RWPE1 (cell line): Measurements from ENCODE around the gene CNBP.
A peak's percentile ranks its signal among the peaks of the same experiment; 100 is the strongest.
"Not testable (repeated sequence)": the region's sequence is repeated elsewhere in the genome, so short reads cannot be mapped to it uniquely, and the experiment has no call there.

Experiments
- CTCF ChIA-PET: fragments of 350-600 bp; sonication (Branson Sonifier 250); formaldehyde crosslinking; extraction: SDS; loops from one replicate; lab custom pipeline; 2021; lab: Yijun Ruan, JAX
- POLR2A ChIA-PET: fragments of 400-600 bp; formaldehyde crosslinking; extraction: SDS; loops from one replicate; lab custom pipeline; 2020; ENCODE audit warnings: antibody characterized with exemption; ENCODE audit not compliant: low non-redundant PET; lab: Yijun Ruan, JAX
- DNase-seq: peaks from one replicate; pipeline ENCODE4 v3.0.0; 2012; ENCODE audit warnings: low spot score
- H3K27ac ChIP-seq: fragments of 450-650 bp; 2 replicates; pipeline ENCODE4 v1.5.1; 2017
- TF ChIP-seq, protein P1 (sequence below): fragments of 450-650 bp; conservative IDR thresholded peaks from 2 replicates; pipeline ENCODE4 v1.5.1; 2017; ENCODE audit warnings: low read depth, mild to moderate bottlenecking

Gene CNBP

DNA sequence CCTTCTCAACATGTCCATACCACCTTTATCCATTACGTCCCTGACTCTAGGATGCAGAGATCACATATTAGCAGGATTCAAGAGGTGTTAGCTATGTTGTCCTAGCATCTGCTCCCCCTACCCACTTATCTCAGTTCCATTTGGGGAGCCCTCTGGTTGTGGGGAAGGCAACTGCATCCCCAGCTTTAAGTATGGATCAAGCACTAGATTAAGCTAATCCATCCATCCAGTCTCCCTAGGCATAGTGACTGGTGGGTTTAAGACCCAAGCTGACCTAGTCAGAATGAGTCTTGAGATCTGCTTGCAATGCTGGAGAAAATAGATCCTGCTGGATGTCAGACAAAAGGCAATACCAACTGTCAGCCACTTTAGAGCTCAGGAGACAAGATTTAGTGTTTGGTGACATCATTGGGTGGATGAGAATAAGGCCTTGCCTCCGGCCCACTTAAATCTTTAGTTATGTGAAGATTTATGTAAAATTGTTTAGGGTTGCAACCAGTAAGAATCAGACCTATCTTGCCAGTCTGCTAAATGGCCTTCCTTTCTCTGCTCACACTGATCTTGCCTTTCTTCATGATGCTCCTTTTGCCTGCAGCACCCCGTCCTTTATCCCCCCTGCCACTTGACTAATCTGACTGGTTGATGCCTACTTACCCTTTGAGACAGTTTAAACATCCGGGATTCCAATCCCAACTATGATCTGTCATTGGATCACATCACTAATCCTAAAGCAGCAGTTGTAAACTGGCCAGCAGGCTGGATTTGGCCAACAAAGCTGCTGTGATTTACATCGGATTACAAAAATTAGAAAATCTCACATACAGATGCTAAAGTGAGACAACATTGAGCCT lies 20.7 kb downstream of the CNBP start:
- CTCF ChIA-PET, result interaction anchor here (0.6 to 3.2 kb wide), 6 partner anchors 22 to 88 kb away, joined by 3 to 18 read pairs (median 4); partner anchors contain the start of gene COPG1
- DNase-seq, result no peak
- H3K27ac ChIP-seq, result no peak overlapping the region
- TF ChIP-seq, protein P1, sequence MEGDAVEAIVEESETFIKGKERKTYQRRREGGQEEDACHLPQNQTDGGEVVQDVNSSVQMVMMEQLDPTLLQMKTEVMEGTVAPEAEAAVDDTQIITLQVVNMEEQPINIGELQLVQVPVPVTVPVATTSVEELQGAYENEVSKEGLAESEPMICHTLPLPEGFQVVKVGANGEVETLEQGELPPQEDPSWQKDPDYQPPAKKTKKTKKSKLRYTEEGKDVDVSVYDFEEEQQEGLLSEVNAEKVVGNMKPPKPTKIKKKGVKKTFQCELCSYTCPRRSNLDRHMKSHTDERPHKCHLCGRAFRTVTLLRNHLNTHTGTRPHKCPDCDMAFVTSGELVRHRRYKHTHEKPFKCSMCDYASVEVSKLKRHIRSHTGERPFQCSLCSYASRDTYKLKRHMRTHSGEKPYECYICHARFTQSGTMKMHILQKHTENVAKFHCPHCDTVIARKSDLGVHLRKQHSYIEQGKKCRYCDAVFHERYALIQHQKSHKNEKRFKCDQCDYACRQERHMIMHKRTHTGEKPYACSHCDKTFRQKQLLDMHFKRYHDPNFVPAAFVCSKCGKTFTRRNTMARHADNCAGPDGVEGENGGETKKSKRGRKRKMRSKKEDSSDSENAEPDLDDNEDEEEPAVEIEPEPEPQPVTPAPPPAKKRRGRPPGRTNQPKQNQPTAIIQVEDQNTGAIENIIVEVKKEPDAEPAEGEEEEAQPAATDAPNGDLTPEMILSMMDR, result peak; percentile 19; the same call in 1 of the 2 replicates
- POLR2A ChIA-PET, result no interaction called here

GRCh38 chr3:129161860-129162271 lies 21.8 kb downstream of the CNBP start:
- DNase-seq, result peak; percentile 48
- TF ChIP-seq, protein P1, result peak; percentile 57
- CTCF ChIA-PET, result interaction anchor here (0.6 to 3.2 kb wide), 9 partner anchors 23 to 603 kb away, joined by 3 to 18 read pairs (median 3); partner anchors contain the start of gene COPG1
- H3K27ac ChIP-seq, result peak overlapping the region; percentile 97
- POLR2A ChIA-PET, result interaction anchor here (0.7 to 1.3 kb wide), 2 partner anchors 83 to 87 kb away, joined by 5 to 7 read pairs; partner anchors contain the start of gene COPG1

DNA sequence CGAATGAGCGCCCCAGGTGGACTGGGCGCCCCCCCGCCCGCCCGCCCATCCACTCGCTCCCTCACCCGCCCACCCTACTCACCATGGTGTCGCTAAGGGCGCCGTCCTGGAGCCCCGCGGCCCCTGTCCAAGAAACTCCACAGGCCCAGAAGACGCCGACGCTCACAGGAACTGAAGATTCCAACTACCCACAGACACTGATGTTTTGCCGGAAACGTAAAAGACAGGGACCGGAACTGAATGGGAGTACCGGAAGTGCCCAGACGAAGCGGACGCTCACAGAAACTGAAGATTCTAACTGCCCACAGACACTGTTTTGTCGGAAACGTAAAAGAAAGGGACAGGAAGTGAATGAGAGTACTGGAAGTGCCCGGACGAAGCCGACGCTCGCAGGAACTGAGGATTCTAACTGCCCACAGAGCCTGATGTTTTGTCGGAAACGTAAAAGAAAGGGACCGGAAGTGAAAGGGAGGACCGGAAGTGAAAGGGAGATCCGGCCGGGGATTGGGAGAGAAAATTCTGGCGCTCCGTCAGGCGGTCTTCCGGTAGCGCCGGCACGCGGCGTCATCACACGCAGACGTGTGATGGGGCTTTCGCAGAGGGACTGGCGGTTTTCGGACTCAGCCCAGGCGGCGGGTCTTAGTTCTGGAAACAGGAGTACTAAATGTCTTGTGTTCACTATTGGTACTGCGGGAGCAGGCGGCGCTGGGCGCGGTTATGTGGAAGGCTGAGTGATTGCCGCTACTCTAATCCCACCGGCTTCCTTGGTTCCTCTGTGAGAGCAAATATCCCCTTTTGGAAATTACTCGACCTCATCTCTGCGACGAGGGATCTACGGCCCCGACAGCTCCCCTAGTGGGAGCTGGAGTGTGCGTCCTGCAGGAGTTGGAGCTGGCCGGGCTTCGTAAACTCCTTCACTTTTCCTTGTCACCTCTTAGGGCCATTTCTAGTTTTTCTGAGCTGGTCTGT lies 22.5 kb downstream of the CNBP start, which contains the start of gene ISY1:
Gene ISY1, minus strand, starts transcription at position 173 of the 969 bp plus-strand sequence. Its CDS starts 88 bp downstream, at position 85.
- peak within 1 kb of the TSS; percentile 97 for H3K27ac ChIP-seq
- peak; percentile 97 for DNase-seq
- ChIA-PET CTCF (interaction anchor here (0.5 to 3.2 kb wide), 9 partner anchors 79 to 602 kb away, joined by 3 to 18 read pairs (median 3); partner anchors contain the start of gene COPG1), POLR2A (interaction anchor here (0.6 to 1.3 kb wide), 4 partner anchors 11 to 88 kb away, joined by 3 to 7 read pairs (median 4); partner anchors contain the start of gene COPG1)
- TF ChIP-seq, protein P1, result peak; percentile 89

- TF ChIP-seq, protein P1, result no peak
- no peak overlapping the region for H3K27ac ChIP-seq
- ChIA-PET POLR2A (no interaction called here), CTCF (interaction anchor here (0.7 kb wide), 1 partner anchor 113 kb away, joined by 3 read pairs; no protein-coding TSS in a partner anchor)
- DNase-seq, result no peak
Measured at GRCh38 chr3:129144786-129145185, 38.9 kb downstream of the CNBP start.

DNA sequence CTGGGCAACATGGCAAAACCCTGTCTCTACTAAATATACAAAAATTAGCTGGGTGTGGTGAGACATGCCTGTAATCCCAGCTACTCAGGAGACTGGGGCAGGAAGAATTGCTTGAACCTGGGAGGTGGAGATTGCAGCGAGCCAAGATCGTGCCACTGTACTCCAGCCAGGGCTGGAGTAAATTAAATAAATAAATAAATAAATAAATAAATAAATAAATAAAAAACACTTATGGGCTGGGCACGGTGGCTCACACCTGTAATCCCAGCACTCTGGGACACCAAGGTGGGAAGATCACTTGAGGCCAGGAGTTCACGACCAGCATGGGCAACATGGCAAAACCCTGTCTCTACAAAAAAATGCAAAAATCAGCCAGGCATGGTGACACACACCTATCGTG lies 42.7 kb downstream of the CNBP start:
- CTCF ChIA-PET, POLR2A ChIA-PET: not testable (repeated sequence)

GRCh38 chr3:129139911-129140310 lies 43.8 kb downstream of the CNBP start:
- ChIA-PET POLR2A (no interaction called here), CTCF (no interaction called here)
- H3K27ac ChIP-seq, result no peak overlapping the region
- TF ChIP-seq, protein P1, result no peak
- no peak for DNase-seq

More for the DNA sequence above, 42.7 kb downstream of the CNBP start:
- not testable (repeated sequence) for DNase-seq, H3K27ac ChIP-seq

- CTCF ChIA-PET, result interaction anchor here (0.6 to 0.7 kb wide), 3 partner anchors 104 to 896 kb away, joined by 3 to 4 read pairs (median 3); no protein-coding TSS in a partner anchor
- DNase-seq, H3K27ac ChIP-seq, POLR2A ChIA-PET: not testable (repeated sequence)
Measured at GRCh38 chr3:129136275-129136674, 47.4 kb downstream of the CNBP start.
